Endothelial cell of umbilical vein (primary cell): ENCODE measurements around the gene CLCN4. TPM values are rescaled to one million over a fixed set of nuclear protein-coding genes. Genes with fewer than 3 reads are reported as not detected.

Experiments used
- BruUV-seq: library from RNA; stranded (reverse); fragments of 400-500 nt; replicated peaks from 2 replicates; lab custom pipeline; 2021; lab: Mats Ljungman, UMichigan
- CTCF ChIA-PET: fragments of 300-600, 350-600 bp; sonication (Branson Sonifier 250); formaldehyde crosslinking; loops from one replicate; lab custom pipeline; 2021; ENCODE audit warnings: antibody characterized with exemption, inconsistent platforms; lab: Charles Lee
- POLR2A ChIA-PET: fragments of 300-600, 350-600 bp; sonication (Branson Sonifier 250); formaldehyde crosslinking; loops from one replicate; lab custom pipeline; 2021; ENCODE audit warnings: antibody characterized with exemption, inconsistent platforms; lab: Charles Lee
- DNase-seq: peaks from one replicate; pipeline ENCODE4 v3.0.0-alpha.2; 2011; ENCODE audit warnings: low read depth, low spot score
- FAIRE-seq: peaks from 2 replicates; lab custom pipeline; 2011; peaks lifted over from hg19 to GRCh38; lab: Jason Lieb, UNC
- H2AFZ ChIP-seq: 2 replicates; pipeline ENCODE4 v1.6.0; 2012; ENCODE audit warnings: low read depth, low read length, control low read depth, inconsistent platforms
- H3K27ac ChIP-seq: 2 replicates; pipeline ENCODE4 v1.5.1; 2011; ENCODE audit warnings: low read depth, mild to moderate bottlenecking, control low read depth, low read length, moderate library complexity; ENCODE audit not compliant: insufficient read depth
- H3K27me3 ChIP-seq, 2 experiments: 2 replicates each; pipeline versions ENCODE4 v1.6.0 to v1.6.1; 2011; ENCODE audit warnings: low read length in 2 of 2, mixed read lengths in 1 of 2; ENCODE audit not compliant: control insufficient read depth in 2 of 2, insufficient read depth in 2 of 2
- H3K36me3 ChIP-seq, 2 experiments: 2 replicates in 1 of 2; 3 replicates in 1 of 2; pipeline ENCODE4 v1.5.1; 2011; ENCODE audit warnings: low read length in 2 of 2, mild to moderate bottlenecking in 1 of 2, moderate library complexity in 1 of 2; ENCODE audit not compliant: control insufficient read depth in 2 of 2, insufficient read depth in 2 of 2; ENCODE audit errors: extremely low read depth in 1 of 2
- H3K4me1 ChIP-seq: 3 replicates; pipeline ENCODE4 v1.5.1; 2011; ENCODE audit warnings: mild to moderate bottlenecking, low read length; ENCODE audit not compliant: control insufficient read depth, insufficient read depth; ENCODE audit errors: extremely low read depth
- H3K4me2 ChIP-seq: 2 replicates; pipeline ENCODE4 v1.6.1; 2011; ENCODE audit warnings: low read length, control low read depth, mixed read lengths; ENCODE audit not compliant: insufficient read depth
- H3K4me3 ChIP-seq, 3 experiments: fragments of 200-600 bp in 1 of 3; sonication (generic), shearing (Covaris generic) in 1 of 3; replicated peaks in 1 of 3; 2 replicates each; pipeline ENCODE4 v1.5.1; 2011 to 2016; ENCODE audit warnings: control low read depth in 3 of 3, low read length in 3 of 3, mild to moderate bottlenecking in 2 of 3, inconsistent platforms in 1 of 3, low read depth in 1 of 3, moderate library complexity in 1 of 3; ENCODE audit not compliant: insufficient read depth in 1 of 3
- H3K79me2 ChIP-seq: 2 replicates; pipeline ENCODE4 v1.6.0; 2012; ENCODE audit warnings: low read length, inconsistent platforms; ENCODE audit not compliant: control insufficient read depth, insufficient read depth
- H3K9ac ChIP-seq: replicated peaks from 2 replicates; pipeline ENCODE3; 2011; ENCODE audit warnings: low read length, control low read depth; ENCODE audit not compliant: insufficient read depth; ENCODE audit errors: extremely low read depth
- H3K9me1 ChIP-seq: replicated peaks from 3 replicates; pipeline ENCODE4 v1.6.0; 2011; ENCODE audit warnings: mild to moderate bottlenecking, low read length; ENCODE audit not compliant: control insufficient read depth, insufficient read depth; ENCODE audit errors: extremely low read depth
- H3K9me3 ChIP-seq: replicated peaks from 2 replicates; pipeline ENCODE4 v1.5.1; 2012; ENCODE audit warnings: low read length, inconsistent platforms; ENCODE audit not compliant: control insufficient read depth, insufficient read depth
- H4K20me1 ChIP-seq: replicated peaks from 2 replicates; pipeline ENCODE3; 2011; ENCODE audit warnings: mild to moderate bottlenecking, low read length; ENCODE audit not compliant: control insufficient read depth, insufficient read depth; ENCODE audit errors: extremely low read depth
- EZH2 ChIP-seq: IDR thresholded peaks from 2 replicates; pipeline ENCODE4 v1.6.1; 2012; ENCODE audit warnings: borderline replicate concordance, low read depth, mild to moderate bottlenecking, moderate library complexity, low read length, inconsistent platforms; ENCODE audit not compliant: severe bottlenecking
- FOS ChIP-seq: IDR thresholded peaks from 2 replicates; pipeline ENCODE4 v1.6.1; 2011; ENCODE audit warnings: mild to moderate bottlenecking, low read length, moderate library complexity, borderline replicate concordance; ENCODE audit not compliant: insufficient read depth
- GATA2 ChIP-seq: IDR thresholded peaks from 2 replicates; pipeline ENCODE4 v1.7.0; 2011; ENCODE audit warnings: low read depth, mild to moderate bottlenecking, moderate library complexity, mixed read lengths, low read length; ENCODE audit not compliant: insufficient read length, insufficient read depth
- JUN ChIP-seq: IDR thresholded peaks from 2 replicates; pipeline ENCODE4 v1.6.1; 2011; ENCODE audit warnings: borderline replicate concordance, low read depth; ENCODE audit not compliant: insufficient read length, insufficient read depth
- MYC ChIP-seq: IDR thresholded peaks from one replicate; pipeline ENCODE4 v1.6.1; 2011; ENCODE audit warnings: mild to moderate bottlenecking, low read depth, low read length
- POLR2A ChIP-seq: IDR thresholded peaks from 2 replicates; pipeline ENCODE4 v1.6.1; 2012; ENCODE audit warnings: low read depth, mild to moderate bottlenecking, control low read depth, low read length
- POLR2AphosphoS5 ChIP-seq: IDR thresholded peaks from 2 replicates; pipeline ENCODE4 v1.6.1; 2012; ENCODE audit warnings: low read depth, mild to moderate bottlenecking, control low read depth, low read length, moderate library complexity; ENCODE audit not compliant: insufficient read depth
- dilution Hi-C: fragments of 300-500 bp; cut with MboI; formaldehyde crosslinking; loops from one replicate; pipeline ENCODE4 v1.15.0; 2019; ENCODE audit warnings: low sequenced_read_pairs; ENCODE audit not compliant: extremely low pct_ligation_motif_present
- intact Hi-C: fragments of 100-400 bp; cut with micrococcal nuclease; formaldehyde crosslinking; loops from one replicate; pipeline ENCODE4 v1.10.0; 2022
- polyA plus RNA-seq, 4 experiments: library from polyadenylated mRNA; depleted of rRNA in 3 of 4; stranded (reverse) in 3 of 4; unstranded in 1 of 4; fragments of >200 nt; gene quantifications; 2 replicates each; pipeline versions ENCODE4 v1.2.1 to v1.2.3, GENCODE V29; 2011 to 2012; ENCODE audit warnings: missing spikeins in 1 of 4
- total RNA-seq: library from RNA; stranded (reverse); gene quantifications from 2 replicates; pipeline ENCODE4 v1.2.3, GENCODE V29; 2021
- TF ChIP-seq, protein P1 (sequence below), 2 donors: IDR thresholded peaks; 1 replicate in 1 of 2; 2 replicates in 1 of 2; pipeline ENCODE4 v1.5.1; 2011; ENCODE audit warnings: low read length in 2 of 2, mild to moderate bottlenecking in 2 of 2, moderate library complexity in 2 of 2, control low read depth in 1 of 2, inconsistent platforms in 1 of 2, low read depth in 1 of 2; ENCODE audit not compliant: insufficient read depth in 1 of 2; ENCODE audit errors: extremely low read depth in 1 of 2
- TF ChIP-seq, protein P2 (sequence below): IDR thresholded peaks from 2 replicates; pipeline ENCODE4 v1.6.1; 2011; ENCODE audit not compliant: insufficient read depth, insufficient read length

Gene CLCN4
- total and polyA plus RNA-seq, 2 donors (not counting 3 experiments of a cell fraction or from before 2014, with no cell fraction given) = 7.6 to 19.8 TPM

DNA sequence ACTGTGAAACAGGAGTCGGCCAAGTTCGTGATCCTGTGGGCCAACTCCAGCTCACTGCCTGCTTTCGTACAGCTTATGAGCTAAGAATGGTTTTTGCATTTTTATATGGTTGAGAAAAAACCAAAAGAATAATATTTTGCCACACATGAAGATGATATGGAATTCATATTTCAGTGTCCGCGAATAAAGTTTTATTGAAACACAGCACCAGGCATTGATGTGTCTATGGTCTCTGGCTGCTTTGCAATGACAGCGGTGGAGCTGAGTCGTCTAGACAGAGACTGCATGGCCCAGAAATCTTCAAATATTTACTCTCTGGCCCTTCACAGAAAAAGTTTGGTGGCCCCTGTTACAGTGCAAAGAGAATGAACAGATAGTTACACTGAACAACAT, 20.2 kb downstream of the CLCN4 start:
- Histone ChIP-seq H3K79me2 (peaks cover 2% of the 10 kb centered on the region), H3K27ac (no peak overlapping the region), H3K27me3 (no peaks in the 10 kb centered on the region), H3K4me2 (no peak overlapping the region), H3K36me3 (no peaks in the 10 kb centered on the region), H2AFZ (no peak overlapping the region), H3K4me1 (peaks cover 29% of the 10 kb centered on the region), H3K4me3 (no peak overlapping the region), H3K9ac (no peak overlapping the region), H4K20me1 (no peaks in the 10 kb centered on the region), H3K9me1 (no peaks in the 10 kb centered on the region), H3K9me3 (no peaks in the 10 kb centered on the region)
- dilution Hi-C loops (no loop called here), intact Hi-C loops (no loop called here)
- ChIA-PET CTCF (interaction anchor here (1.3 to 6.0 kb wide), 2 partner anchors 11 to 57 kb away, joined by 5 to 29 read pairs; no protein-coding TSS in a partner anchor), POLR2A (no interaction called here)
- no TSS peak for BruUV-seq
- no peak for TF ChIP-seq JUN
- TF ChIP-seq, protein P1, sequence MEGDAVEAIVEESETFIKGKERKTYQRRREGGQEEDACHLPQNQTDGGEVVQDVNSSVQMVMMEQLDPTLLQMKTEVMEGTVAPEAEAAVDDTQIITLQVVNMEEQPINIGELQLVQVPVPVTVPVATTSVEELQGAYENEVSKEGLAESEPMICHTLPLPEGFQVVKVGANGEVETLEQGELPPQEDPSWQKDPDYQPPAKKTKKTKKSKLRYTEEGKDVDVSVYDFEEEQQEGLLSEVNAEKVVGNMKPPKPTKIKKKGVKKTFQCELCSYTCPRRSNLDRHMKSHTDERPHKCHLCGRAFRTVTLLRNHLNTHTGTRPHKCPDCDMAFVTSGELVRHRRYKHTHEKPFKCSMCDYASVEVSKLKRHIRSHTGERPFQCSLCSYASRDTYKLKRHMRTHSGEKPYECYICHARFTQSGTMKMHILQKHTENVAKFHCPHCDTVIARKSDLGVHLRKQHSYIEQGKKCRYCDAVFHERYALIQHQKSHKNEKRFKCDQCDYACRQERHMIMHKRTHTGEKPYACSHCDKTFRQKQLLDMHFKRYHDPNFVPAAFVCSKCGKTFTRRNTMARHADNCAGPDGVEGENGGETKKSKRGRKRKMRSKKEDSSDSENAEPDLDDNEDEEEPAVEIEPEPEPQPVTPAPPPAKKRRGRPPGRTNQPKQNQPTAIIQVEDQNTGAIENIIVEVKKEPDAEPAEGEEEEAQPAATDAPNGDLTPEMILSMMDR (IDR thresholded peaks at IDR 0.05; ENCODE audit: extremely low read depth in 1 of 2, insufficient read depth in 1 of 2, low read depth in 1 of 2, low read length in 2 of 2) = no peak
- TF ChIP-seq POLR2A = no peak
- no peak for TF ChIP-seq FOS
- TF ChIP-seq GATA2 = no peak
- TF ChIP-seq POLR2AphosphoS5 = no peak
- TF ChIP-seq MYC = no peak
- TF ChIP-seq, protein P2, sequence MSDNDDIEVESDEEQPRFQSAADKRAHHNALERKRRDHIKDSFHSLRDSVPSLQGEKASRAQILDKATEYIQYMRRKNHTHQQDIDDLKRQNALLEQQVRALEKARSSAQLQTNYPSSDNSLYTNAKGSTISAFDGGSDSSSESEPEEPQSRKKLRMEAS = no peak
- TF ChIP-seq EZH2 = no peak
- FAIRE-seq (no peak), DNase-seq (no peak)
